Germinal center (tissue), 1 donor: Measurements from ENCODE around the gene GLYR1.
"Not testable (repeated sequence)": the region's sequence is repeated elsewhere in the genome, so short reads cannot be mapped to it uniquely, and the experiment has no call there.

Experiments used
- DNase-seq: peaks from one replicate; pipeline ENCODE4 v3.0.0; 2012; ENCODE audit warnings: mixed read lengths, low spot score

GLYR1 gene

GRCh38 chr16:4787627-4788482 lies 59.2 kb downstream of the GLYR1 start, which contains the start of gene SEPTIN12:
TSS of gene SEPTIN12 (minus strand) at chr16:4788345. CDS start at chr16:4787645, 700 bp downstream.
- DNase-seq: no peak

- no peak for DNase-seq
Observed at GRCh38 chr16:4787068-4787467, 60.0 kb downstream of the GLYR1 start.

- no peak for DNase-seq
Observed at GRCh38 chr16:4785758-4786433, 61.2 kb downstream of the GLYR1 start.

- DNase-seq: not testable (repeated sequence)
Observed at GRCh38 chr16:4784444-4784987, 62.6 kb downstream of the GLYR1 start.

- no peak for DNase-seq
Observed at GRCh38 chr16:4783951-4784336, 63.1 kb downstream of the GLYR1 start.

- no peak for DNase-seq
Observed at GRCh38 chr16:4783251-4783950, 63.7 kb downstream of the GLYR1 start.

GRCh38 chr16:4780235-4780634 lies 66.9 kb downstream of the GLYR1 start:
- DNase-seq: no peak

GRCh38 chr16:4778050-4778392 lies 69.1 kb downstream of the GLYR1 start:
- no peak for DNase-seq

GRCh38 chr16:4777339-4778049 lies 69.6 kb downstream of the GLYR1 start:
- DNase-seq: no peak

GRCh38 chr16:4776141-4776705 lies 70.9 kb downstream of the GLYR1 start:
- DNase-seq: no peak

- DNase-seq: no peak
Observed at GRCh38 chr16:4775005-4775404, 72.1 kb downstream of the GLYR1 start.

GRCh38 chr16:4772351-4772750 lies 74.7 kb downstream of the GLYR1 start:
- DNase-seq: no peak

GRCh38 chr16:4771646-4772045 lies 75.4 kb downstream of the GLYR1 start:
- DNase-seq: no peak

- no peak for DNase-seq
Observed at GRCh38 chr16:4769306-4769638, 77.8 kb downstream of the GLYR1 start.

- peak; percentile 89 for DNase-seq
Observed at GRCh38 chr16:4768549-4769305, 78.4 kb downstream of the GLYR1 start.

- DNase-seq: peak; percentile 15
Observed at GRCh38 chr16:4767872-4768548, 79.1 kb downstream of the GLYR1 start.

- DNase-seq: peak; percentile 95
Observed at GRCh38 chr16:4766875-4767628, 80.0 kb downstream of the GLYR1 start, which contains the start of gene ZNF500. TSS of gene ZNF500 (minus strand) at chr16:4767162. CDS start at chr16:4765978, 1,184 bp downstream.

- DNase-seq: no peak
Observed at GRCh38 chr16:4765511-4766474, 81.3 kb downstream of the GLYR1 start.
